ENCODE data around the gene NRDC. TPM values are rescaled to one million over a fixed set of nuclear protein-coding genes. Genes with fewer than 3 reads are reported as not detected.

Gene NRDC
- total and polyA plus RNA-seq, 9 of the 15 experiments (the other 6 are each of a cell fraction or from before 2014, with no cell fraction given), result 102 to 371 (median 201) TPM

GRCh38 chr1:51859333-51859732, 19.2 kb downstream of the NRDC start:
- Histone ChIP-seq H2AFZ (ENCODE audit: low read depth, low read length) (no peak overlapping the region), H3K27ac (ENCODE audit: extremely low read depth, low read depth, low read length) (no peak overlapping the region), H3K36me3 (ENCODE audit: control insufficient read depth, insufficient read depth, low read length) (peaks cover 72% of the 10 kb centered on the region), H4K20me1 (replicated peaks; ENCODE audit: control insufficient read depth, insufficient read depth, low read length) (no peaks in the 10 kb centered on the region), H3K79me2 (ENCODE audit: control insufficient read depth, insufficient read depth, low read length) (peaks cover 90% of the 10 kb centered on the region), H3K9me1 (ENCODE audit: control insufficient read depth, insufficient read depth, low read length) (no peaks in the 10 kb centered on the region), H3K27me3 (ENCODE audit: control insufficient read depth in 2 of 2, insufficient read depth in 2 of 2, low read length in 2 of 2) (no peaks in the 10 kb centered on the region), H3K4me2 (ENCODE audit: insufficient read depth, low read length) (no peak overlapping the region), H3K4me3 (no peak overlapping the region), H3K4me1 (replicated peaks in 1 of 2; ENCODE audit: control insufficient read depth in 2 of 2, insufficient read depth in 2 of 2, low read length in 2 of 2) (no peaks in the 10 kb centered on the region; a peak in 3 of 5 replicates), H3K9ac (ENCODE audit: insufficient read depth in 1 of 2, low read depth in 2 of 2, low read length in 2 of 2) (no peak overlapping the region), H3K9me3 (replicated peaks; ENCODE audit: control insufficient read depth, insufficient read depth, low read depth, low read length) (no peaks in the 10 kb centered on the region)
- no peak for FAIRE-seq
- no peak for DNase-seq (ENCODE audit: extremely low read depth in 1 of 4, low spot score in 3 of 4)
- POLR2A ChIA-PET, result interaction anchor here (0.8 to 1.7 kb wide), 3 partner anchors 8 to 237 kb away, joined by 3 to 8 read pairs (median 4); no protein-coding TSS in a partner anchor
- CTCF ChIA-PET (ENCODE audit: low intra/inter-chr PET ratio), result no interaction called here
- no peak for ATAC-seq
- in situ Hi-C loops (cut with MboI) (no loop called here), intact Hi-C loops (cut with micrococcal nuclease) (no loop called here)
- 98% methylated on average over 2 of the region's 2 CpGs for WGBS (ENCODE audit: insufficient coverage, low coverage, missing lambda C conversion rate)
- no TSS peak for BruUV-seq (replicated peaks)
- peak; percentile 46; the same call in 1 of the 2 replicates for TF ChIP-seq POLR2A (conservative IDR thresholded peaks at IDR 0.05)
- TF ChIP-seq BCL6 (CRISPR knock-in tag; IDR thresholded peaks at IDR 0.05), result no peak
- no peak for TF ChIP-seq ARID2 (IDR thresholded peaks at IDR 0.05)

- ChIA-PET CTCF (ENCODE audit: low intra/inter-chr PET ratio) (no interaction called here), POLR2A (interaction anchor here (0.6 to 1.7 kb wide), 5 partner anchors 9 to 456 kb away, joined by 3 to 8 read pairs (median 3); no protein-coding TSS in a partner anchor)
- H3K4me2 ChIP-seq (ENCODE audit: insufficient read depth, low read length), result no peak overlapping the region
- intact Hi-C loops (cut with micrococcal nuclease) (no loop called here), in situ Hi-C loops (cut with MboI) (no loop called here)
- no peak for DNase-seq (ENCODE audit: extremely low read depth in 1 of 4, low spot score in 3 of 4)
- BruUV-seq (replicated peaks), result no TSS peak
- H3K9me1 ChIP-seq (ENCODE audit: control insufficient read depth, insufficient read depth, low read length), result no peaks in the 10 kb centered on the region
- H3K9ac ChIP-seq (ENCODE audit: insufficient read depth in 1 of 2, low read depth in 2 of 2, low read length in 2 of 2), result no peak overlapping the region
- peaks cover 88% of the 10 kb centered on the region for H3K79me2 ChIP-seq (ENCODE audit: control insufficient read depth, insufficient read depth, low read length)
- H3K27ac ChIP-seq (ENCODE audit: extremely low read depth, low read depth, low read length), result no peak overlapping the region
- H3K36me3 ChIP-seq (ENCODE audit: control insufficient read depth, insufficient read depth, low read length), result peaks cover 72% of the 10 kb centered on the region
- WGBS (ENCODE audit: insufficient coverage, low coverage, missing lambda C conversion rate), result 52% methylated on average over 1 of the region's 1 CpG
- FAIRE-seq, result no peak
- no peak overlapping the region for H2AFZ ChIP-seq (ENCODE audit: low read depth, low read length)
- ATAC-seq, result no peak
- no peak overlapping the region for H3K4me3 ChIP-seq
- no peaks in the 10 kb centered on the region for H3K27me3 ChIP-seq (ENCODE audit: control insufficient read depth in 2 of 2, insufficient read depth in 2 of 2, low read length in 2 of 2)
- H4K20me1 ChIP-seq (replicated peaks; ENCODE audit: control insufficient read depth, insufficient read depth, low read length), result no peaks in the 10 kb centered on the region
- no peaks in the 10 kb centered on the region for H3K9me3 ChIP-seq (replicated peaks; ENCODE audit: control insufficient read depth, insufficient read depth, low read depth, low read length)
- H3K4me1 ChIP-seq (replicated peaks in 1 of 2; ENCODE audit: control insufficient read depth in 2 of 2, insufficient read depth in 2 of 2, low read length in 2 of 2), result no peaks in the 10 kb centered on the region; a peak in 3 of 5 replicates
- peak; percentile 87 for TF ChIP-seq CHD7 (IDR thresholded peaks at IDR 0.05; ENCODE audit: low read depth, low read length)
Observed at GRCh38 chr1:51858892-51859291, 19.6 kb downstream of the NRDC start.
